Tibial artery (tissue), 4 donors: ENCODE results near the gene TMEM229A.
"Not testable (repeated sequence)": the region's sequence is repeated elsewhere in the genome, so short reads cannot be mapped to it uniquely, and the experiment has no call there.

ENCODE experiments used
- DNase-seq, 2 donors: peaks; one replicate each; pipeline ENCODE4 v3.0.0-alpha.2; 2019
- H3K27ac ChIP-seq, 2 donors: fragments of 200-600 bp; sonication (generic) in 1 of 2; 1 replicate in 1 of 2; 2 replicates in 1 of 2; pipeline ENCODE4 v1.5.1; 2018 to 2019; ENCODE audit warnings: mild to moderate bottlenecking in 1 of 2
- H3K27me3 ChIP-seq, 2 donors: fragments of 200-600 bp; sonication (generic) in 1 of 2; one replicate each; pipeline versions ENCODE4 v1.5.1 to v1.6.0; 2016 to 2019
- H3K36me3 ChIP-seq, 3 donors: fragments of 200-600 bp; sonication (generic) in 2 of 3; one replicate each; pipeline ENCODE4 v1.5.1; 2016 to 2019; ENCODE audit warnings: mild to moderate bottlenecking in 2 of 3
- H3K4me1 ChIP-seq, 4 donors: fragments of 200-600 bp; sonication (generic) in 2 of 4; 1 replicate in 3 of 4; 2 replicates in 1 of 4; pipeline ENCODE4 v1.5.1; 2016 to 2019
- H3K4me3 ChIP-seq, 2 donors: fragments of 200-600 bp; sonication (generic) in 1 of 2; 1 replicate in 1 of 2; 2 replicates in 1 of 2; pipeline ENCODE4 v1.5.1; 2018 to 2019; ENCODE audit warnings: mild to moderate bottlenecking in 2 of 2
- H3K9me3 ChIP-seq, 3 donors: fragments of 200-600 bp; sonication (generic) in 1 of 3; one replicate each; pipeline ENCODE4 v1.5.1; 2016 to 2019
- CTCF ChIP-seq, 2 experiments: fragments of 200-600 bp in 1 of 2; fragments of 450-650 bp in 1 of 2; IDR thresholded peaks; one replicate each; pipeline ENCODE4 v1.5.1; 2017 to 2019; ENCODE audit warnings: antibody characterized with exemption in 2 of 2, mild to moderate bottlenecking in 1 of 2, moderate library complexity in 1 of 2
- intact Hi-C: fragments of 100-400 bp; cut with DNase I; formaldehyde crosslinking; loops from one replicate; pipeline ENCODE4 v1.15.0; 2023; ENCODE audit warnings: low total_unique reads

Gene TMEM229A

GRCh38 chr7:124020060-124020459 lies 12.8 kb downstream of the TMEM229A start:
- no peaks in the 10 kb centered on the region for H3K9me3 ChIP-seq
- H3K36me3 ChIP-seq = no peaks in the 10 kb centered on the region
- DNase-seq = no peak
- no peak overlapping the region for H3K4me3 ChIP-seq
- intact Hi-C loops = no loop called here
- no peaks in the 10 kb centered on the region for H3K27me3 ChIP-seq
- TF ChIP-seq CTCF (IDR thresholded peaks at IDR 0.05) = no peak
- no peak overlapping the region for H3K27ac ChIP-seq
- H3K4me1 ChIP-seq = no peaks in the 10 kb centered on the region

- TF ChIP-seq CTCF (IDR thresholded peaks at IDR 0.05) = no peak
- no peaks in the 10 kb centered on the region for H3K36me3 ChIP-seq
- no peaks in the 10 kb centered on the region for H3K9me3 ChIP-seq
- no peak overlapping the region for H3K27ac ChIP-seq
- no peak for DNase-seq
- no peaks in the 10 kb centered on the region for H3K4me1 ChIP-seq
- intact Hi-C loops = no loop called here
- H3K27me3 ChIP-seq = no peaks in the 10 kb centered on the region
- H3K4me3 ChIP-seq = no peak overlapping the region
Measured at GRCh38 chr7:124013306-124013705, 19.6 kb downstream of the TMEM229A start.

- intact Hi-C loops = no loop called here
- H3K36me3 ChIP-seq = no peaks in the 10 kb centered on the region
- DNase-seq = no peak
- H3K27ac ChIP-seq = no peak overlapping the region
- no peaks in the 10 kb centered on the region for H3K9me3 ChIP-seq
- H3K4me3 ChIP-seq = no peak overlapping the region
- TF ChIP-seq CTCF (IDR thresholded peaks at IDR 0.05) = no peak
- H3K4me1 ChIP-seq = no peaks in the 10 kb centered on the region
- H3K27me3 ChIP-seq = no peaks in the 10 kb centered on the region
Measured at GRCh38 chr7:124012864-124013263, 20.0 kb downstream of the TMEM229A start.

GRCh38 chr7:124009321-124009720 lies 23.5 kb downstream of the TMEM229A start:
- no peaks in the 10 kb centered on the region for H3K27me3 ChIP-seq
- no peak overlapping the region for H3K27ac ChIP-seq
- H3K4me3 ChIP-seq = no peak overlapping the region
- intact Hi-C loops = no loop called here
- H3K9me3 ChIP-seq = no peaks in the 10 kb centered on the region
- no peak for DNase-seq
- no peaks in the 10 kb centered on the region for H3K4me1 ChIP-seq
- no peaks in the 10 kb centered on the region for H3K36me3 ChIP-seq
- no peak for TF ChIP-seq CTCF (IDR thresholded peaks at IDR 0.05)

GRCh38 chr7:124008296-124008695 lies 24.6 kb downstream of the TMEM229A start:
- intact Hi-C loops, H3K27ac ChIP-seq: not testable (repeated sequence)

GRCh38 chr7:123999703-124000102 lies 33.2 kb downstream of the TMEM229A start:
- Histone ChIP-seq H3K27me3 (no peaks in the 10 kb centered on the region), H3K27ac (no peak overlapping the region), H3K4me3 (no peak overlapping the region), H3K4me1 (no peaks in the 10 kb centered on the region), H3K9me3 (peaks cover 0 to 9% (median 0%) of the 10 kb centered on the region in 3 donors), H3K36me3 (no peaks in the 10 kb centered on the region)
- no peak for DNase-seq
- intact Hi-C loops = no loop called here
- no peak for TF ChIP-seq CTCF (IDR thresholded peaks at IDR 0.05)

More at GRCh38 chr7:124008296-124008695, 24.6 kb downstream of the TMEM229A start:
- H3K9me3 ChIP-seq, H3K4me3 ChIP-seq, H3K36me3 ChIP-seq, H3K4me1 ChIP-seq, DNase-seq, H3K27me3 ChIP-seq: not testable (repeated sequence)
